Endothelial cell of umbilical vein (primary cell): ENCODE measurements around the gene SLC2A11. TPM values are rescaled to one million over a fixed set of nuclear protein-coding genes. Genes with fewer than 3 reads are reported as not detected.

Experiments
- BruUV-seq: library from RNA; stranded (reverse); fragments of 400-500 nt; replicated peaks from 2 replicates; lab custom pipeline; 2021; lab: Mats Ljungman, UMichigan
- CTCF ChIA-PET: fragments of 300-600, 350-600 bp; sonication (Branson Sonifier 250); formaldehyde crosslinking; loops from one replicate; lab custom pipeline; 2021; ENCODE audit warnings: antibody characterized with exemption, inconsistent platforms; lab: Charles Lee
- POLR2A ChIA-PET: fragments of 300-600, 350-600 bp; sonication (Branson Sonifier 250); formaldehyde crosslinking; loops from one replicate; lab custom pipeline; 2021; ENCODE audit warnings: antibody characterized with exemption, inconsistent platforms; lab: Charles Lee
- DNase-seq: peaks from one replicate; pipeline ENCODE4 v3.0.0-alpha.2; 2011; ENCODE audit warnings: low read depth, low spot score
- FAIRE-seq: peaks from 2 replicates; lab custom pipeline; 2011; peaks lifted over from hg19 to GRCh38; lab: Jason Lieb, UNC
- H2AFZ ChIP-seq: 2 replicates; pipeline ENCODE4 v1.6.0; 2012; ENCODE audit warnings: low read depth, low read length, control low read depth, inconsistent platforms
- H3K27ac ChIP-seq: 2 replicates; pipeline ENCODE4 v1.5.1; 2011; ENCODE audit warnings: low read depth, mild to moderate bottlenecking, control low read depth, low read length, moderate library complexity; ENCODE audit not compliant: insufficient read depth
- H3K27me3 ChIP-seq, 2 experiments: 2 replicates each; pipeline versions ENCODE4 v1.6.0 to v1.6.1; 2011; ENCODE audit warnings: low read length in 2 of 2, mixed read lengths in 1 of 2; ENCODE audit not compliant: control insufficient read depth in 2 of 2, insufficient read depth in 2 of 2
- H3K36me3 ChIP-seq, 2 experiments: 2 replicates in 1 of 2; 3 replicates in 1 of 2; pipeline ENCODE4 v1.5.1; 2011; ENCODE audit warnings: low read length in 2 of 2, mild to moderate bottlenecking in 1 of 2, moderate library complexity in 1 of 2; ENCODE audit not compliant: control insufficient read depth in 2 of 2, insufficient read depth in 2 of 2; ENCODE audit errors: extremely low read depth in 1 of 2
- H3K4me1 ChIP-seq: 3 replicates; pipeline ENCODE4 v1.5.1; 2011; ENCODE audit warnings: mild to moderate bottlenecking, low read length; ENCODE audit not compliant: control insufficient read depth, insufficient read depth; ENCODE audit errors: extremely low read depth
- H3K4me2 ChIP-seq: 2 replicates; pipeline ENCODE4 v1.6.1; 2011; ENCODE audit warnings: low read length, control low read depth, mixed read lengths; ENCODE audit not compliant: insufficient read depth
- H3K4me3 ChIP-seq, 3 experiments: fragments of 200-600 bp in 1 of 3; sonication (generic), shearing (Covaris generic) in 1 of 3; replicated peaks in 1 of 3; 2 replicates each; pipeline ENCODE4 v1.5.1; 2011 to 2016; ENCODE audit warnings: control low read depth in 3 of 3, low read length in 3 of 3, mild to moderate bottlenecking in 2 of 3, inconsistent platforms in 1 of 3, low read depth in 1 of 3, moderate library complexity in 1 of 3; ENCODE audit not compliant: insufficient read depth in 1 of 3
- H3K79me2 ChIP-seq: 2 replicates; pipeline ENCODE4 v1.6.0; 2012; ENCODE audit warnings: low read length, inconsistent platforms; ENCODE audit not compliant: control insufficient read depth, insufficient read depth
- H3K9ac ChIP-seq: replicated peaks from 2 replicates; pipeline ENCODE3; 2011; ENCODE audit warnings: low read length, control low read depth; ENCODE audit not compliant: insufficient read depth; ENCODE audit errors: extremely low read depth
- H3K9me1 ChIP-seq: replicated peaks from 3 replicates; pipeline ENCODE4 v1.6.0; 2011; ENCODE audit warnings: mild to moderate bottlenecking, low read length; ENCODE audit not compliant: control insufficient read depth, insufficient read depth; ENCODE audit errors: extremely low read depth
- H3K9me3 ChIP-seq: replicated peaks from 2 replicates; pipeline ENCODE4 v1.5.1; 2012; ENCODE audit warnings: low read length, inconsistent platforms; ENCODE audit not compliant: control insufficient read depth, insufficient read depth
- H4K20me1 ChIP-seq: replicated peaks from 2 replicates; pipeline ENCODE3; 2011; ENCODE audit warnings: mild to moderate bottlenecking, low read length; ENCODE audit not compliant: control insufficient read depth, insufficient read depth; ENCODE audit errors: extremely low read depth
- CTCF ChIP-seq, 2 donors: IDR thresholded peaks; 1 replicate in 1 of 2; 2 replicates in 1 of 2; pipeline ENCODE4 v1.5.1; 2011; ENCODE audit warnings: low read length in 2 of 2, mild to moderate bottlenecking in 2 of 2, moderate library complexity in 2 of 2, control low read depth in 1 of 2, inconsistent platforms in 1 of 2, low read depth in 1 of 2; ENCODE audit not compliant: insufficient read depth in 1 of 2; ENCODE audit errors: extremely low read depth in 1 of 2
- EZH2 ChIP-seq: IDR thresholded peaks from 2 replicates; pipeline ENCODE4 v1.6.1; 2012; ENCODE audit warnings: borderline replicate concordance, low read depth, mild to moderate bottlenecking, moderate library complexity, low read length, inconsistent platforms; ENCODE audit not compliant: severe bottlenecking
- FOS ChIP-seq: IDR thresholded peaks from 2 replicates; pipeline ENCODE4 v1.6.1; 2011; ENCODE audit warnings: mild to moderate bottlenecking, low read length, moderate library complexity, borderline replicate concordance; ENCODE audit not compliant: insufficient read depth
- GATA2 ChIP-seq: IDR thresholded peaks from 2 replicates; pipeline ENCODE4 v1.7.0; 2011; ENCODE audit warnings: low read depth, mild to moderate bottlenecking, moderate library complexity, mixed read lengths, low read length; ENCODE audit not compliant: insufficient read length, insufficient read depth
- JUN ChIP-seq: IDR thresholded peaks from 2 replicates; pipeline ENCODE4 v1.6.1; 2011; ENCODE audit warnings: borderline replicate concordance, low read depth; ENCODE audit not compliant: insufficient read length, insufficient read depth
- MAX ChIP-seq: IDR thresholded peaks from 2 replicates; pipeline ENCODE4 v1.6.1; 2011; ENCODE audit not compliant: insufficient read depth, insufficient read length
- MYC ChIP-seq: IDR thresholded peaks from one replicate; pipeline ENCODE4 v1.6.1; 2011; ENCODE audit warnings: mild to moderate bottlenecking, low read depth, low read length
- POLR2A ChIP-seq: IDR thresholded peaks from 2 replicates; pipeline ENCODE4 v1.6.1; 2012; ENCODE audit warnings: low read depth, mild to moderate bottlenecking, control low read depth, low read length
- POLR2AphosphoS5 ChIP-seq: IDR thresholded peaks from 2 replicates; pipeline ENCODE4 v1.6.1; 2012; ENCODE audit warnings: low read depth, mild to moderate bottlenecking, control low read depth, low read length, moderate library complexity; ENCODE audit not compliant: insufficient read depth
- dilution Hi-C: fragments of 300-500 bp; cut with MboI; formaldehyde crosslinking; loops from one replicate; pipeline ENCODE4 v1.15.0; 2019; ENCODE audit warnings: low sequenced_read_pairs; ENCODE audit not compliant: extremely low pct_ligation_motif_present
- intact Hi-C: fragments of 100-400 bp; cut with micrococcal nuclease; formaldehyde crosslinking; loops from one replicate; pipeline ENCODE4 v1.10.0; 2022
- polyA plus RNA-seq, 4 experiments: library from polyadenylated mRNA; depleted of rRNA in 3 of 4; stranded (reverse) in 3 of 4; unstranded in 1 of 4; fragments of >200 nt; gene quantifications; 2 replicates each; pipeline versions ENCODE4 v1.2.1 to v1.2.3, GENCODE V29; 2011 to 2012; ENCODE audit warnings: missing spikeins in 1 of 4
- total RNA-seq: library from RNA; stranded (reverse); gene quantifications from 2 replicates; pipeline ENCODE4 v1.2.3, GENCODE V29; 2021

SLC2A11 gene
- total and polyA plus RNA-seq, 2 donors (not counting 3 experiments of a cell fraction or from before 2014, with no cell fraction given) = 4.2 to 4.6 TPM

GRCh38 chr22:23836281-23836680 is 21.4 kb upstream of the SLC2A11 start:
- H3K9ac ChIP-seq = no peak overlapping the region
- BruUV-seq = no TSS peak
- CTCF ChIA-PET = interaction anchor here (1.0 to 2.1 kb wide), 3 partner anchors 13 to 67 kb away, joined by 3 to 14 read pairs (median 6); no protein-coding TSS in a partner anchor
- H3K27ac ChIP-seq = no peak overlapping the region
- H3K27me3 ChIP-seq = peaks cover 0 to 2% of the 10 kb centered on the region in 2 experiments
- no peak for DNase-seq
- TF ChIP-seq POLR2AphosphoS5 (no peak), MYC (no peak), JUN (no peak), FOS (no peak), CTCF (IDR thresholded peaks at IDR 0.05; ENCODE audit: extremely low read depth in 1 of 2, insufficient read depth in 1 of 2, low read depth in 1 of 2, low read length in 2 of 2) (no peak), EZH2 (no peak), MAX (no peak), POLR2A (no peak), GATA2 (no peak)
- peaks cover 12 to 36% of the 10 kb centered on the region in 2 experiments for H3K36me3 ChIP-seq
- peaks cover 2% of the 10 kb centered on the region for H3K4me1 ChIP-seq
- intact Hi-C loops = loop anchor here (5.0 kb wide), 1 partner anchor 49 kb away; the partner anchor contains the start of gene SMARCB1
- H3K79me2 ChIP-seq = no peaks in the 10 kb centered on the region
- dilution Hi-C loops = no loop called here
- FAIRE-seq = no peak
- H3K9me3 ChIP-seq = no peaks in the 10 kb centered on the region
- H2AFZ ChIP-seq = no peak overlapping the region
- no peaks in the 10 kb centered on the region for H3K9me1 ChIP-seq
- no peak overlapping the region for H3K4me2 ChIP-seq
- no peak overlapping the region for H3K4me3 ChIP-seq
- POLR2A ChIA-PET = no interaction called here
- no peaks in the 10 kb centered on the region for H4K20me1 ChIP-seq
